DMS53 treated with DMSO at 0.1 percent for 48 hours (cell line): ENCODE results near the gene PRSS57.

Experiments used
- DNase-seq: peaks from one replicate; lab custom pipeline; 2025; ENCODE audit not compliant: unreplicated experiment; lab: John Stamatoyannopoulos, UW

PRSS57 gene

DNA sequence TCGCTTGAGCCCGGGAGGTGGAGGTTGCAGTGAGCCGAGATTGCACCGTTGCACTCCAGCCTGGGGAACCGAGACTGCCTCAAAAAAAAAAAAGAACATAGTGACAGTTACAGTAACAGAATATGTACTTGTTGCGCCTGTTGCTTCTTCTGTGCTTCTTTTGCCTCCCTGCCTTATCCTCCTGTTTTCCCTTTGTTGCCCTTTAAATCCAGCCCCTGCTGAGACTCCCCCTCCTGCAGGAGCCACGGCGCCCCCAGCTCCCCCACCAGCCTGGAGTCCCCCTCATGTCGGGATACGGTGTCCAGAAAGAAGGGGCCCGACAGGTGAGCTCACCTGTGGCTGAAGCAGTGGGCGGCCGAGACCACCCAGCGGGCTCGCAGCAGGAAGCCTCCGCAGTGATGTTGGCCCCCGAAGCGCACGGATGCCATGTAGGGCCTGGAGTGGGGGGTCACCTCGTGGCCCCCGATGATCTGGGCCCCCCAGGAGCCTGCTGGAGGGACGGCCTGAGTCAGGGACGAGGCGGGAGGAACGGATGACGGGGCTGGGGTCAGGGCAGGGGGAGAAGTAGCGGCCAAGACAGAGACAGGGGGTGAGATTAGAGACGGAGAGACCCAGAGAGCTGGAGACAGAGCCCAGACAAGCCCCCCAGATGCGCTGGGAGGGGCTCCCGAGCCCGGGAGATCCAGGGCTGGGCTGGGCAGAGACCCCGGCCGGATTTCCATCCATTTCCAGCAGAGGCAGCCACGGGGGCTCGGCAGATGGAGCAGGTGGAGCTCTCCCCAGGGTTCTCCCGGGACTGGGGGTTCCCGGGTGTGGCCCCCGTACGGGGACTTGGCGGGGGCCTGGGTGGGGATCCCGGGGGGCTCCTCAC, 536 bp downstream of the PRSS57 start:
- DNase-seq = no peak

DNA sequence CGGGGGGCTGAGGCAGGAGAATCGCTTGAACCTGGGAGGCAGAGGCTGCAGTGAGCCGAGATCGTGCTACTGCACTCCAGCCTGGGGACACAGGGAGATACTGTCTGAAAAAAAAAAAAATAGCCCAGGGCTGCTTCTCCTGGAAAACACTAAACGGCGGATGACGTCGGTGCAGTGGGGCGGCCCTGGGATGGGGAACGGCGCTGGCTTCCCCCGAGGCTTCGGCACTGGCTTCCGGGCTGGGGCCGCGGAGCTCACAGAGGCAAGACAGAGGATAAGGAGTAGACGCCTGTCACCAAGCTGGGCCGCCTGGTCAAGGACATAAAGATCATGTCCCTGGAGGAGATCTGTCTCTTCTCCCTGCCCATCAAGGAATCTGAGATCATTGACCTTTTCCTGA, 5.0 kb downstream of the PRSS57 start:
- no peak for DNase-seq

DNA sequence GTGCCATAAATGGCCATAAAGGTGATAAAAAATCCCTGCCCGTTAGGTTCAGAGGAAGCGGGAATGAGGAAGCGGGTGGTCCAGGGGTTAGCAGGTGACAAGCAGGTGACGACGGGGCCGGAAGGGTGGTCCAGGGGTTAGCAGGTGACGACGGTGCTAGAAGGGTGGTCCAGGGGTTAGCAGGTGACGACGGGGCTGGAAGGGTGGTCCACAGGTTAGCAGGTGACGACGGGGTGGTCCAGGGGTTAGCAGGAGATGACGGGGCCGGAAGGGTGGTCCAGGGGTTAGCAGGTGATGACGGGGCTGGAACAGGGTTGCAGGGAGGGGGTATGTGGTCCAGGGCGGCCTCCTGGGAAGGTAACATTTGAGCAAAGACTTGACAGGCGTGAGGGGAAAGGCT, 6.3 kb downstream of the PRSS57 start:
- DNase-seq = no peak

DNA sequence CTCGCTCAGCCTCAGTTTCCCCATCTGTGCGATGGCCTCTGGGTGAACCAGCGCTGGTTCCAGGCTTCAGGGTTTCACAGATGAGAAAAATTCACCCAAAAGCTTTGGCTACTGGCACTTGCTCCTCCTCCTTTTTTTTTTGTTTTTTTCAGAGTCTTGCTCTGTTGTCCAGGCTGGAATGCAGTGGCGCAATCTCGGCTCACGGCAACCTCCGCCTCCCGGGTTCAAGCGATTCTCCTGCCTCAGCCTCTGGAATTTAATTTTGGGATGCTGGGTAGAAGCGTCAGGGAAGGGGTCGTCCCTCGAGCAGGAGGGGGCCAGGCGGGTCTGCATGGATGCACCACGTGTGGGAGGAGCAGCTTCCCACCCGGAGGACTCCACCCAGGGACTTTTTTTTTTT, 7.0 kb downstream of the PRSS57 start:
- DNase-seq = no peak

DNA sequence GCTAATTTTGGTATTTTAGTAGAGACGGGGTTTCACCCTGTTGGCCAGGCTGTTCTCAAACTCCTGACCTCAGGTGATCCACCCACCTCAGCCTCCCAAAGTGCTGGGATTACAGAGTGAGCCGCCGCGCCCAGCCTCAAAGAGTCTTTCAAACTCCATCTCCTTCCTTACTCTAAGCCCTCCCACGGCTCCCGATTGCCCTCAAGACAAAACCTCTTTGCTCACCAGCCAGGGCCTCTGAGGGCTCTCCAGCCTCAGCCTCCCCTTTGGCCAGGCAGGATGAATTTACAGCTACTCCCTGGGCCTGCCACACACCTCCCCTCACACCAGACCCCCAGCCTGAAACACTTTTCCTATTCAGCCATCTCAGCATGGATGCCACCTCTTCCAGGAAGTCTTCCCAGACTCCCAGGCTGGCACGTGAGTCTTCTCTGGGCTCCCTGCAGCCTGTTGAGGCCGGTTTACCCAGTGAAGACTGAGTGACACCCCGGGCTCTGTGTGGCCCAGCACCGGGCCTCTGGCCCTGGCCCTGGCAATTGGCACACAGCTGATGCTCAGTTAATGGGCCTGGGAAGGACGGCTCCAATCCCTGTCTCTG, 7.6 kb downstream of the PRSS57 start:
- no peak for DNase-seq

DNA sequence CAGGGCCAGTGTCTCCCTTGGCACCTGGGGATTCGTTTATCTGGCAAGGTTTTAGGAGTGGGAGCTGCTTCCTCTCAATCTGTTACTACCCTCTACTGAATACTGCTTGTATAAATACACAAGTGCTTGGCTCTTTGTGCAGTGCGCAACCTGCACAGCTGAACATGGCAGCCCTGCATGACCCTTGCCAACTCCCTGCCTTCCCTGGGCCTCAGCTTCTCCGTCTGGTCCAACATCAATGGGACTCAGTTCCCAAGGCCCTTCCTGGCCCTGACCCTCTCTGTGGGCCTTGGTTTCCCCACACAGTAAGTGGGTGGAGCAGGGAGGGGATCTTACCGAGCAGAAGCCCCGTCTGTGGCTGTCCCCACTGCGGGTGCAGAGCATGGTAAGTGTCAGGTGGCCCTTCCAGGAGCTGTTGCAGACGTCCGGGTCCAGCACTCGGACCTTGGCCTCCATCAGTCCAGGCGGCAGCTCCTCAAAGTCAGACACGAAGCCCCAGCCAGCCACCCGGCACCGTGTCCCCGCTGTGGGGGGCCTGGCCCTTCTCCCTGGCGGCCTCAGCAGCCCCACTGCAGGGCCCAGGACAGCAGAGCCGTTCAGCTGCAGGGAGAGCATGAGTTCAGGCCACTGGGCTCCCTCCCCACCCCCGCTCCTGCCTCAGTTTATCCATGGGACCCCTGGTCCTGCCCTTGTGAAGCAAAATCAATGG, 8.5 kb downstream of the PRSS57 start:
- DNase-seq = no peak

DNA sequence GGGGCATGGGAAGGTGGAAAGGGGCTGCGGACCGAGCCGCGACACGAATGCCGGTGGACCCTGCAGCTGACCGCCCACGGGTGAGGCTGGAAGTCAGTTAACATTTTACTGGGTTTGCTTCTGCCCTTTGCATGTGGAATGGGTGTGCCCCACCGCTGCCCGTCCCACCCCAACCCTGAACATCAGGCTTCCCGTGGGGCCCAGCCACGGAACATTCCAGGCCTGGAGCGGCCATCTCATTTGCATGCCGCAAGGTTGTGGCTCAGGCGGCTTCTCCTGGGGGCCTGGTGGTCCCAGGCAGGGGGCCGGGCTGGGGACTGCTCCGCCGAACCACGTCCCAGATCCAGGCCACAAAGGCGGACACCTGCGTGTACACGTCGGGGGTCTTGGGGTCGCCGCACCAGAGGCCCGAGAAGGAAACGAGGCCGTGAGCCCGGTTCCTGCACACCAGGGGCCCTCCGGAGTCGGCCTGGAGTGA, 9.8 kb downstream of the PRSS57 start:
- DNase-seq = no peak

DNA sequence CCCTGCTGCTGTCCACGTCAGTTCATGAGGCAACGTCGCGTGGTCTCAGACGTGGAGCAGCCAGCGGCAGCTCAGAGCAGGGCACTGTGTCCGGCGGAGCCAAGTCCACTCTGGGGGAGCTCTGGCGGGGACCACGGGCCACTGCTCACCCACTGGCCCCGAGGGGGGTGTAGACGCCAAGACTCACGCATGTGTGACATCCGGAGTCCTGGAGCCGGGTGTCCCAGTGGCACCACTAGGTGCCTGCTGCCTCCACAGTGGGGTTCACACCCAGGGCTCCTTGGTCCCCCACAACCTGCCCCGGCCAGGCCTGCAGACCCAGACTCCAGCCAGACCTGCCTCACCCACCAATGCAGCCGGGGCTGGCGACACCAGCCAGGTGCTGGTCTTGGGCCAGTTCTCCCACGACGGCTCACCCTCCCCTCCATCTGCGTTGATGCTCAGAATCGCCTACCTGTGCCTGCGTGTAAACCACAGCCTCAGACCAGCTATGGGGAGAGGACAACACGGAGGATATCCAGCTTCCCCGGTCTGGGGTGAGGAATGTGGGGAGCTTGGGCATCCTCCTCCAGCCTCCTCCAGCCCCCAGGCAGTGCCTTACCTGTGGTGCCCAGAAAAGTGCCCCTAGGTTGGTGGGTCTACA, 12.5 kb downstream of the PRSS57 start:
- DNase-seq = no peak

DNA sequence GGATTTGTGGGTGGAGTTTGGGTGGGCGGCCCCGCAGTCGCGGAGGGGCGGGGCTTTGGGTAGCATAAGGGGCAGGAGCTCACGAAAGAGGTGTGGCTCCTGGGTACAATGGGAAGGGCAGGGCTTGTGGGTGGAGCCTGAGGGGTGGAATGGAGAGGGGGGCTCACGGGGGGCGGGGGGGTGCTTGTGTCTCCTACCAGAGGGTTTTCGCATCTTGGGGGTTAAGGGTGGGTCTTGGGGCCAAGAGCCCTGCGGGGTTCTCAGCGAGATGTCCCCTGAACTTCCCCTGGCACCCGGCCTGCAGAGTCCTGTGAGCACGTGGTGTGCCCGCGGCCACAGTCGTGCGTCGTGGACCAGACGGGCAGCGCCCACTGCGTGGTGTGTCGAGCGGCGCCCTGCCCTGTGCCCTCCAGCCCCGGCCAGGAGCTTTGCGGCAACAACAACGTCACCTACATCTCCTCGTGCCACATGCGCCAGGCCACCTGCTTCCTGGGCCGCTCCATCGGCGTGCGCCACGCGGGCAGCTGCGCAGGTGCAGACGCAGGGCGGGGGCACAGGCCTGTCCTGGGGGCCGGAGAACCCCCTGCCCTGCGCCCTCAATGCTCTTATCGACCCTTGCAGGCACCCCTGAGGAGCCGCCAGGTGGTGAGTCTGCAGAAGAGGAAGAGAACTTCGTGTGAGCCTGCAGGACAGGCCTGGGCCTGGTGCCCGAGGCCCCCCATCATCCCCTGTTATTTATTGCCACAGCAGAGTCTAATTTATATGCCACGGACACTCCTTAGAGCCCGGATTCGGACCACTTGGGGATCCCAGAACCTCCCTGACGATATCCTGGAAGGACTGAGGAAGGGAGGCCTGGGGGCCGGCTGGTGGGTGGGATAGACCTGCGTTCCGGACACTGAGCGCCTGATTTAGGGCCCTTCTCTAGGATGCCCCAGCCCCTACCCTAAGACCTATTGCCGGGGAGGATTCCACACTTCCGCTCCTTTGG, 13.9 kb downstream of the PRSS57 start:
- no peak for DNase-seq

DNA sequence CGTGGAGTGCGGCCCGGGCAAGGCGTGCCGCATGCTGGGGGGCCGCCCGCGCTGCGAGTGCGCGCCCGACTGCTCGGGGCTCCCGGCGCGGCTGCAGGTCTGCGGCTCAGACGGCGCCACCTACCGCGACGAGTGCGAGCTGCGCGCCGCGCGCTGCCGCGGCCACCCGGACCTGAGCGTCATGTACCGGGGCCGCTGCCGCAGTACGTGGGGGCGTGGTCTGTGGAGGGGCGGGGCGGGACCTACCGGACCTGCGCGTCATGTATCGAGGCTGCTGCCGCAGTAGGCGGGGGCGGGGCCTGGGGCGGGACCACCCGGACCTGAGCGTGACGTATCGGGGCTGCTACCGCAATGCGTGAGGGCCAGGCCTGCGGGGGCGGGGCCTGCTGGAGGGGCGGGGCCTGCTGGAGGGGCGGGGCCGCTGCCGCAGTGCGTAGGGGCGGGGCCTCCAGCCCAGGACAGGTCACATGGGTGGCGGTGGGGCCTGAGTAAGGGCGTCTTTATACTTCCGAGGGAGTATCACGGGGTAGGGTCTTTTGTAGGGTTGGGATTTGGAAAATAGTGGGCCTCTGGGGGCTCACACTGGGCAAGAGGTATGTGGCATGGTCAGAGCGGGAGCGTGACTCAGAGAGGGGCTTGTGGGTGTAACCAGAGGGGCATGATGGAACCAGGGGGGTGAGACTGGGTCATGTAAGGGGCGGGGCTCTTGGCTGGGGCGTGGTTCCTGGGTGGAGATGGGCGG, 14.8 kb downstream of the PRSS57 start:
- peak; percentile 65 for DNase-seq

DNA sequence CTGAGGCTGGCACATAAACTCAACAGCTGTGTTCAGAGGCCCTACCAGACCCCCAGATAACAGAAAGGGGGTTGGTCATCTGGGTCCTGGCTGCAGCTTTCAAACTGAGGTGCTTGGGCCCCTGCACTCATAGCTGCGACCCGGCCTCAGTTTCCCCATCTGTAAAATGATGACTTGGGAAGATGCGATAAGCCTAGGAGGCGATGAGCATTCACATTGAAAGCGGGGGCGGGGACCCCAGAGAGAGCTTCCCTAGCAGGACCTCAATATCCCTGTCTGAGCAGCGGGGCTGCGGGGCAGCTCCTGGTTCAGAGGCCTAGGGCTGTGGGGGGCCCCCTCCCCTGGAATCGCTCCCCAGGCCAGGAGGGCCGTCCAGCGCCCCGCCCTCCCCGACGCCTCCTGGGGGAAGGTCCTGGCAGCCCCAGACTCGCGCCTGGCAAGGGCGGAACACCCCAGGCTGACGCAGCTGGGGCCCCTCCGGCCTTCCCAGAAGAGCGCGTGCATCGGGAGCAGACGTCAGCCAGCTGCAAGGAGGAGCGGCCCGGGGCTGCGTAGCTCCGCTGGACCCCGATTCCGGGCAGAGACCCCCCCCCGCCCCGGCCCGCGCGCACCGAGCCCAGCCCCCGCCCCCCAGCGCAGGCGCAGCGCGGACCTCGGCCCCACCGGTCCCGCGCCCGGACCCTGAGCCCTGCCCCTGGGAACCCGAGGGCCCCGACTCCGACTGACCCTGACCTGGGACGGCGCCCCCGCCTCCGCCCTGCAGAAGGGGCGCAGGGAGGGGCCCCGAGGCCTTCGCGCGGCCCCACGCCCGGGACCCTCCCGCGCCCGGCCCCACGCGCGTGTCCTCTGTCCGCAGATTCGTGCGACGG, 15.6 kb downstream of the PRSS57 start:
- no peak for DNase-seq

DNA sequence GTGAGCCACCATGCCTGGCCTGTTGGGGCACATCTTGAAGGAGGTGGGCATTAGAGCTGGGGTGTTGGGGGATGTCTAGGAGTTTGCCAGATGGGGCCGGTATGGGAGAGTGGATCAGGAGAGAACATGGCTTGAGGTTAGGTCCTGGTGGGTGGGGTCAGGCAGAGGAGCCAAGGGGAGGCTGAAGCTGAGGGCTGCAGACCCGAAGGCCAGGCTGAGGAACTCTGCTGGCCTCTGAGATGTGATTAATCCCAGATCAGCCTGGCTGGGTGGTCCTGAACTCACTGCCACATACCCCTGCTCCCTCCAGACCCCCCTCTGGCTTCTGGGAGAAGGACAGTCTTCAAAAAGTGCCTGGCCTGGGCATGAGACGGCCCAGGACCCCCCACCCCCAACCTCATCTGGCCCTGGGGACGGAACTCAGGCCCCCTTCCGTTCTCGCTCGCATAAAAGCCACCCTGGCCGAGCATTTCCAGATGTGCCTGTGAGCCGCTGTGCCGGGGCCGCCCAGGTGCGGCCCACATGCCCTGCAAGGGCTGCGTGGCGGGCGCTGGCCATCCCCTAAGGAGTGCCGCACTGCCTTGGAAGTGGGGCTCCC, 16.4 kb downstream of the PRSS57 start:
- DNase-seq = no peak

DNA sequence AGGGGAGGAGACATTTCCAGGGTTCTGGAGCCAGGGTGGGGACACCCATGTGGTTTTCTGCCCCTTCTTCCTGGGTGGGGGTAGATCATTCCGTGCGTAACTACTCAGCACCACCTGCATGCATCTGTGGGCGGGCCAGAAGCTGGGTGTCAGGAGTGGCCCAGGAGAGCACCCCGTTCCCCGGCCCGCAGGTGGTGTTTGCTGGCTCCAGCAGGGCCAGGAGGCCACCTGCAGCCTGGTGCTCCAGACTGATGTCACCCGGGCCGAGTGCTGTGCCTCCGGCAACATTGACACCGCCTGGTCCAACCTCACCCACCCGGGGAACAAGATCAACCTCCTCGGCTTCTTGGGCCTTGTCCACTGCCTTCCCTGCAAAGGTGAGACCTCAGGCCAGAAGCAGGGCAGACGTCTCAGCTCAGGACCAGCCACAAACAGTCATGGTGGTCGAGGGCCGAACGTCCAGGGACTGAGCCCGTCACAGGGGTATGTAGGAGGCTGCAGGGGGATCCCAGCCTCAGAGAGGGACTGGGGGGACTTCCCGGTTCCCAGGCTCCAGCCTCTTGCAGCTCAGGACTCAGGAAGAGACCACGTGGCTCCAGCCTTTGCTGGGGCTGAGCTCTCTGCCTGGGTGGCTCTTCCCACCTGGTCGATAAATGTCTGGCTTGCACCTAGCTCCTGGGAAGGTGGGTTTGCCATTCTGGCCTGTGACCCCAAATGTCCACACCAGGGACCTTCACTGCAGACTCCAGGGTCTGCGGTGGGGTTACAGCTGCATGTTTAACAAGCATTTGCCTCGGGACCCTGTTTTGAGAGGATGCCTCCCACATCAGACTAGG, 17.4 kb downstream of the PRSS57 start:
- no peak for DNase-seq

DNA sequence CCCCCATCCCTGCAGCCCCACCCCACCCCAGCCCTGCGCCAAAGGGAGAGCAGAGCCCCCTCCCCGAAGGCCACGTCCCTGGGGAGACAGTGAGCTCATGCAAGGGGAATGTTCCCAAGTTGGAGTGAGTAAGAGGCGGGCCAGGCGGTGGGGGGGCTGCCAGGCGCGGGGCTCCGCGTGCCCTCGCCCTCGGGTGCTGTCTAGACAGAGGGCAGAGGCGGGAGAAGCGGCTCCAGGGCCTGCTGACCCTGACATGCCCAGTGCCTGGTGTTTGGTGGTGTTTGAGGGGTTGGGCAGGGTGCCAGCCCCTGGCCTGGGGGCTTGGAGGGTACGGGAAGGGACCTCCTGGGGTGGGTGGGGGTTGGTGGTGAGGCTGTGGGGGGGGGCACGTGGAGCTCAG, 18.1 kb downstream of the PRSS57 start:
- DNase-seq = no peak

DNA sequence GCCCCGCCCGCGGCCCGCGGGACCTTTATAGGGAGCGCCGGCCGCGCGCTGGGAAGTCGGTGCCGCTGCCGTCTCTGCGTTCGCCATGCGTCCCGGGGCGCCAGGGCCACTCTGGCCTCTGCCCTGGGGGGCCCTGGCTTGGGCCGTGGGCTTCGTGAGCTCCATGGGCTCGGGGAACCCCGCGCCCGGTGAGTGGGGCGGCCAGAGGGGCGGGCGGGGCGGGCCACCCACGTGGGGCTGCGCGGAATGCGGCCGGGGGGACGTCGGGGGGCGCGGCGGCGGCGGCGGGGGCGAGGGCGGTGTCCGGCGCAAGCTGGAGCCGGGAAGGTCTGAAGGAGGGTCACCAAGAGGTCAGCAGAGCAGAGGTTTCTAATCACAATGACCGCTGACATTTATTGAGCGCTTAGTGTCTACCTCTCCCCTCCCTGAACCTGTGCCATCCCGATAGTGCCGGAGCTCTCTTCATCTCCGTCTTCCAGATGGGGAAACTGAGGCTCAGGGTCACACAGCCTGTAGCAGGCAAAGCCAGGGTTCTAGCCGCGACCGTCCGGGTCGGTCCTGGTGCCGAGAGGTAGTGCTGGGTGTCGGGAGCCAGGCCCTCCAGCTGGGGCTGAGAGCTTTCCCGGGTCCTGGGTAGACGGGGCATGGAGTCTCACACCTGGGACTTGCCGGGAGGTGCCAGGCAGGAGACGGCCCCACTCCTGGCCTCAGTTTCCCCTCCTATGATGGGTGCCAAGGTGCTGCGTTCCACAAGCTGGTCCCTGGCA, 18.7 kb downstream of the PRSS57 start, which contains the start of gene FSTL3:
FSTL3 (plus strand) TSS at position 54 of the 767 bp plus-strand sequence; CDS start at position 86, 32 bp downstream.
- no peak for DNase-seq

DNA sequence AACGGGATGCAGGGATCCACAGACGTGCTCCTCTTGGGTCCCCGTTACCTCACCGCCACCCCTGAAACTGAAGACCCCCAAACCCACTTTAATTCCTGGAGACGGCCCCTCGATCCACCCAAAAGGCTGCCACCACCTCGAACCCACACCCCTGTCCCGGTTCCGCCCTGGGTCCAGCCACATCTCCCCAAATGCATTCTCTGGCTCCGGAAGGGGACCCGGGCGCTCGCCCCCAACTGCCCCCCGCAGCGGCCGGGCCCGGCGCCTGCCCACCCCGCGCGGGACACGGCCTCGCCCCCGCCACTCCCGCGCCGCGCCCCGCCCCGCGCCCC, 19.3 kb downstream of the PRSS57 start:
- DNase-seq = no peak
